Measurements from ENCODE around the gene KIAA0825.
A peak's percentile ranks its signal among the peaks of the same experiment; 100 is the strongest.

Gene KIAA0825

DNA sequence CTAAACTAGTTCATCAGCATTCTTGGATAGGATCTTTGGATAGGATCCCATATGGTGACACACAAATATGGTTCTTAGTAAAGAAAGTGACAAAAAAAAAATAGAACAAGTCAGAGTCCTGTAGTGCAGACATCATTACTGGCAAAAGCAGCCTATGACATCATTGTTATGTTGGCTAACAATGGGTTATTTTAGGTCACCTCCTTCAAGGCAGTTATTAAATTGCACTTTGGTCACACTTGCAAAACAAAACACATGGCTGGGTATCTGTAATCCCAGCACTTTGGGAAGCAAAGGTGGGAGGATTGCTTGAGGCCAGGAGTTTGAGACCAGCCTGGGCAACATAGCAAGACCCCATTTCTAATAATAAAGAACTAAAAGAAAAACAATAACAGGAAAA, 185.9 kb downstream of the KIAA0825 start:
- no peak for DNase-seq

GRCh38 chr5:94431696-94432095, 186.7 kb downstream of the KIAA0825 start:
- DNase-seq: no peak

DNA sequence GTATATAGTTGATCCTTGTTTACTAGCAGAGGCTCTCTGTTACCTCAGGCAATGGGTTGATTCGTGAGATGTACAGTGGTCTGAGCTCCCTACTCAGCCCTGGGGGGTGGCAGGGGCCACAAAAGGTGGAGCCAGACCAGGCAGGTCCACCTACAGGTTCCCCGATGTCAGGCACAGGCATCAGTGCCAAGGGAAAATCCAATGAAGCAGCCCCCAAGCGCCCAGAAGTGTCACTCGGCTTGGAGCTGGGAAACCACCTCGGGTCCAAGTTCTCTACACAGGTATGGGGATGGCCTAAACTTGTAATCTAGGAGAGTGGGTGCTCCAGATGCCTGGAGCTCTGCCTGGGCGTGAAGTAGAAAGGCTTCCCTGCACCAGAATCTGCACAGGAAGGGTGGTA, 188.8 kb downstream of the KIAA0825 start:
- no peak for DNase-seq

GRCh38 chr5:94425396-94425795, 193.0 kb downstream of the KIAA0825 start:
- DNase-seq: no peak

DNA sequence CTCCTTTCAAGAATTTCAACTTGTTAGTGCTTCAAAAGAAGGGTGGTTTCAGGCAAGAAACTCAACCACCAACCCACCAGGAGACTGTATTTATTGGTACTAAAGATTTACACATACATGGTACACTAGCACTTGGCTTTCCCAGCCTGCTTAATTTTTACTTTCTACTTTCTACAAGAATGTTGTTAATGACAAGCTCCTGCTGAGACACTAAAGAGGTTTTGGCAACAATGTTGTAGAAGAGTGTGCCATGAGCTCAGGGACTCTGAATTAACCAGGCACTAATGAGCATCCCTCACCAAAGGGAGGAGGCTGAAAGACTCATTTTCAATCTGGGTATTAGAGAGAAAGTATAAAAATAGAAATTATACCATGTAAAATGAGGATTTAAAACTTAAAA, 195.0 kb downstream of the KIAA0825 start:
- no peak for DNase-seq

GRCh38 chr5:94422812-94423211, 195.6 kb downstream of the KIAA0825 start:
- peak; percentile 25 for DNase-seq

DNA sequence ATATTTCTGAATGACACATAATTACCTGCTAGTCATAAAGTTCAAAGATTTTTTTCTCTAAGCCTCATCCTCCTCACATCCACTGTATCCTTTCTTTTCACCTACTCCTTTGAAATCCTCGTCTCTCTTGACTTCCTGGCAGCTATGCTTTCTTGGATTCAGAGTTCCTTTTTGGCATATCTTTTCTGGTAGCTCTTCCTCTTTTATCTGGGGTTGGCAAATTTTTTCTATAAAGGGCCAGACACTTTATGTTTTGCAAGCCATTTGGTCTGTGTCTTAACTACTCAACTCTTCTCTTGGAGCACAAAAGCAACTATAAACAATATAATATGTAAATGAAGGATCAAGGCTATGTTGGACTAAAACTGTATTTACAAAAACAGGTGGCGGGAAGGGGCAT, 197.5 kb downstream of the KIAA0825 start:
- DNase-seq: no peak

DNA sequence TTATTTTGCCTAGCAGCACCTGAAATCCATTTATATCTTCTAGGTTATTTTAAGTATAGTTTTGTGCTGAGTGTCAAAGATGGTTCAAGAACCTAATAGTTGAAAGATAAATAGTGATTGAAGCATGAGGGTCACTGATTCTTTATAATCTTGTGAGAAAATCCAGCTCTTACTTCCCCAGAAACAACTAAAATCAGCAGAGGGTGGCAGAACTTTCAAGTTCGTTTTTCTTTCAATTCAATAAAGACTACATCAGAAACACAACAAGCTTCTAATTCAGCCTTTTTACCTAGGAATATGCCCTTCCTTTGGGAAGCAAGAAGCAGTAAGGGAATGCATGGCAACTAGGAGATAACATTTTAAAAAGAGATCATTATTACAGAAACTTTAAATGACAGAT, 202.6 kb downstream of the KIAA0825 start:
- DNase-seq: no peak

GRCh38 chr5:94409440-94409839, 209.0 kb downstream of the KIAA0825 start:
- DNase-seq: no peak

DNA sequence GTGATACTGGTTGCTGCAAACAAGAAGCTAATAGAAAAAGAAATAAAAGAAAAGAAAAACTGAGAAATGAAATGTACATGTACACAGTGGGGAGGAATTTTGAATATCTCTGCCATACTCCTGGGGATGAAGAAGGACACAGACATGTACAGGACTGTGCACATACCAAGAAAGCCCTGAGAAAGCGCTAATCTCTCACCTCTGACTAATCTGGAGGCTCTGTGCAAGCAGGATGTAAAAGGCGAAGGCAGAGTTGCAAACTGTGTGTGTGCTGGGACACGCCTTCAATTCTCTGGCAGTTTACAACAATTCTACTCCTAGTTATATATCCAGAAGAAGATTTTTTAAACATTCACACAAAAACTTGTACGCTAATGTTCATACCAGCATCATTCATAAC, 211.4 kb downstream of the KIAA0825 start:
- no peak for DNase-seq

GRCh38 chr5:94403483-94403882, 214.9 kb downstream of the KIAA0825 start:
- no peak for DNase-seq

DNA sequence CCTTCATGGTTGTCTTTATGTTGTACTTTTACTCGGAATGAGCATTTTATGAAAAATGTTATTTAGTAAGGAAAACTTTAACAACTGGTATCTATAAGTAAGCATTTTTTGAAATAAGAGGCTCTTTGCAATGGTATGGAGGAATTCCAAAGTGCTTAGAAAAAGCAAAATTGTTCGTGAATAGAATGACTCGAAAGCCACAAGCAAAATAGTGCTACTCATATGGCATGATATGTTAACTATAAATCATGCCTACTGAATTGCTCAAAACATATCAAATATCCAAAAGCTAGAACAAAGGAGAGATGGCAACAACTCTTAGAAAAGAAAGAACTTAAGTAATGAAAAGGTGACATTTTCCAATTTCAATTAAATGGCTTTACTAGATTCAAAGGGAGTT, 216.3 kb downstream of the KIAA0825 start:
- no peak for DNase-seq

DNA sequence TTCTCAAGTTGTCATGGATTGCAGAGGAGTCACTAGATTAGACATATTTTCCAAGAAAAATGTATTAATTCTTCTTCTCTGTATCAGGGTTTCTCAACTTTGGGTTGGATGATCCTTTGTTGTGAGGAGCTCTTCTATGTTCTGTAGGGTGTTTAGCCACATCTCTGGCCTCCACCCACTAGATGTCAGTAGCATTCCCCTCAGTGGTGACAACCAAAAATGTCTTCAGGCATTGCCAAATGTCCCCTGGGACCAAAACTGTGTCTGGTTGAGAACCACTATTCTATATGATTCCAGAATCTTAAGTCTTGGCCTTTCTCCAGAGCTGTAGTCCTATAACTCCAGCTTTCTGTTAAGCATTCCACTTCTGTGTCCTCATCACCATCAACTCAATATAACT, 220.9 kb downstream of the KIAA0825 start:
- DNase-seq: no peak

- DNase-seq: no peak
These were observed 221.7 kb downstream of the KIAA0825 start for GRCh38 chr5:94396687-94397086.

DNA sequence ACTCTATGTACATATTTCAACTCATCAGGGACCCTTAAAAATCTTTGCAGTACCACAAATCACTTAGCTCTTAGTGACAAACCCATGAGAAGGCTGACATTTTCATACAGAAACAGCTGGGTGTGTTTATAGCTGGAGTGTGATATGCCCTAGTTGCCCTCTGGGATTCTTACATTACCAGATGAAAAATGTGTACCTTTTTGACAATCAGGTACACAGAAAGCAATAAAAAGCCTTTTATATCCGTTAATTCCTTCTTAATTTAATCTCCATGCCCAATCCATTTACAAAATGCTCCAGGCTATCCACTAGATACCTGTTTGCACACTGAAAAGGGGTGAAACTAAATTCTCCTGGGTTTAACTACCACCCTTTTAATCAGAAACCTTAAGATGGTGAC, 222.9 kb downstream of the KIAA0825 start:
- DNase-seq: no peak

DNA sequence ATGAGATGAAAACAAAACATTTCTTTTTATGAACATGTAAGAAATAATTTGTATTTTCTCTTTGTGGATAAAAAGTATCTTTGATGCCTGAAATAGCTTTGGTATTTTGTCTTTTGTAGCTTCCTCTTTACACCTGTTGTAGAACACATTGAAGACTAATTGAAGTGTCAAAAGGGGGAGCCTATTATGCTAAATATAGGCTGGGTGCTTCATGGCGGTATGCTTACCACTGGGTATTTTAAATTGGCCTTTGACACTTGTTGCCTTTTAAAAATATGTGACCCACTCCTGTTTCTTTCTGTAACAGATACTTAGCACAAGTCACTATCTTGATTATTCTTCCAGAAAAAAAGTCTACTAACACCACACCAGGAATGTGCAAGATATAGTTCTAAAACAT, 226.4 kb downstream of the KIAA0825 start:
- no peak for DNase-seq

GRCh38 chr5:94389515-94389899, 228.9 kb downstream of the KIAA0825 start:
- DNase-seq: no peak

- DNase-seq: no peak
These were observed 229.5 kb downstream of the KIAA0825 start for GRCh38 chr5:94388773-94389514.

DNA sequence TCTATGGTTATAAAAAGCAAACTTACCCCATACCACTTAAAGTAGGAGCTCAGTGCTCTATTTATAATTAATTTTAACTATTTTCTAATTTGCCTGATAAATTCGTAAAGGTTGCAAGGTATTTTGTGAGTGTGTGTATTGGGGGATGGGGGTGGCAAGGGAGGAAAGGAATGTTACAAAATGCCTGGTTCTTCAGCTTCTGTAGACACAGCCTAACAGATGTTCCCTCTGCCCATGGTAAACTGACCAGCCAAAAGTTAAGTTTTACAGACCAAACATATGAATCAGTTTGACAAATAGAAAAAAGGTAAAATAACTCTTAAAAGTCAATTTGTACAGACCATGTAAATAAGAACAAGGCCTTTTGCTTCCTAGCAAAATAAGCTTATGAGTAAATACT, 232.6 kb downstream of the KIAA0825 start:
- DNase-seq: no peak

DNA sequence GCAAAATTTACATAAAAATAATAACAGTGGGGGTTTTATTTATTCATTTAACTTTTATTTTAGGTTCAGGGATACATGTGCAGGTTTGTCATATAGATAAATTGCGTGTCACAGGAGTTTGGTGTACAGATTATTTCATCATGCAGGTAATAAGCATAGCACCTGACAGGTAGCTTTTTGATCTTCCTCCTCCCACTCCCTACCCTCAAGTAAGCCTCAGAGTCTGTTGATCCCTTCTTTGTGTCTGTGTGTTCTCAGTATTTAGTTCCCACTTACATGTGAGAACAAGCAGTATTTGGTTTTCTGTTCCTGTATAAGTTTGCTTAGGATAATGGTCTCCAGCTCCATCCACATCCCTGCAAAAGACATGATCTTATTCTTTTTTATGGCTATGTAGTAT, 240.3 kb downstream of the KIAA0825 start:
- no peak for DNase-seq

- DNase-seq: no peak
These were observed 241.6 kb downstream of the KIAA0825 start for GRCh38 chr5:94376672-94377345.

- DNase-seq: no peak
These were observed 242.6 kb downstream of the KIAA0825 start for GRCh38 chr5:94375801-94376200.

DNA sequence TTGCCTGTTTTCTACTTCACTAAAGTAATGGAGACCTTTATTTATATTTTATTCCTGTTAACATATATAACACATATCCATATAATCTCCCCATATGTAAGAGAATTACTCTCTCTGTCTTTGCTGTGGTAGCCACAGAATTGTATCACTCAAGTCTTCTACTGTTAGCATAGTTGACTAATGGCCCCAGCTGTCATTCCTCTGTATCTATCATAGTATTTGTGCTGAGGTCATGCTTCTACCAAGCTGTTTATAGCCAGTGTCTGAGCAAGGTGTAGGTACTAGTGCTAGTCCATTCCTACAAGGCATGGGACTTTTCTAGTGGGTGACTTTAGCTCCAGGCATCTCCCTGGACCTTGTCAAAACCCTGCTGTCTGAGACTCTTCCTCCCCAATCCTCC, 244.1 kb downstream of the KIAA0825 start:
- no peak for DNase-seq

GRCh38 chr5:94367900-94368299, 250.5 kb downstream of the KIAA0825 start:
- no peak for DNase-seq

DNA sequence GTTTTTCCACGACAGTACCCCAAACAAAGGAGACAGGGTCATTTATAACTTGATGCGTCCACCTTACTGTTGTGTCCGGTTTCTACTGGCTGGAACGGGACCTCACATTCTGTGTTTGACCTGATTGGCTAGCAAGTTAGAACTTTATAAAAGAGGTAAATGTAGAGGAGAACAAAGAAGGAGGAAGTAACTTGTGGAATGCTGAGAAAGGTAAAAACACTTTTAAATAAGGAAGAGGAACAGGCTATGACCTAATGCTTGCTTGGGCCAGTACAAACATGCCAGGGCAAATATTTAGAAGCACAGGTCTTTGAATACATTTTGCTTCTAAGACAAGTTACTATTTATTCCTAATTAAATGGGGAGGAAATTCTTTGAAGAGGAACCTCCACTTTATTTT, 251.6 kb downstream of the KIAA0825 start:
- DNase-seq: no peak

All from NCI-H2107 (cell line).